Heart left ventricle (tissue), 13 donors: ENCODE results near the gene C2CD4B.

Source experiments
- POLR2A ChIP-seq, 2 donors: fragments of 450-650 bp; IDR thresholded peaks; one replicate each; pipeline ENCODE4 v1.6.1; 2017; ENCODE audit warnings: antibody characterized with exemption in 2 of 2, mild to moderate bottlenecking in 2 of 2, moderate library complexity in 2 of 2
- TF ChIP-seq, protein P1 (sequence below), 12 donors: fragments of 200-600 bp; sonication (generic) in 4 of 12; IDR thresholded peaks; one replicate each; pipeline versions ENCODE4 v1.5.0 to v1.8.0; 2018 to 2022; ENCODE audit warnings: antibody characterized with exemption in 12 of 12, mild to moderate bottlenecking in 5 of 12
- donor health status: ischemic (EF 13 %, LVEDD 7.1; RV severe dilation, severe dysfunction).
- donor health status: DM: no; HTN: yes; CAD: no.
- donor health status: DM: no; HTN: no; CAD: no.
- donor health status: ischemic (EF 25% LVEDD 6.9; RV normal size, moderate dysfunction).
- donor health status: ischemic (EF 25% LVEDD 5.7; RV mildly dilated, moderate dysfunction).
- donor health status: ischemic (EF 35%, LVEDD 5.7; RV mildly dilated, moderate dysfunction).
- donor health status: nonischemic (EF 11% LVEDD 7.7; RV severe dilation, severe dysfunction).
- donor health status: DM: yes; HTN: yes; CAD: no.
- donor health status: PGD.
- donor health status: ischemic (EF 29% LVEDD 5.4; RV normal size, mild dysfunction).
- donor health status: nonischemic (EF 23%, LVEDD 6.1; RV moderate dilation, normal function).

DNA sequence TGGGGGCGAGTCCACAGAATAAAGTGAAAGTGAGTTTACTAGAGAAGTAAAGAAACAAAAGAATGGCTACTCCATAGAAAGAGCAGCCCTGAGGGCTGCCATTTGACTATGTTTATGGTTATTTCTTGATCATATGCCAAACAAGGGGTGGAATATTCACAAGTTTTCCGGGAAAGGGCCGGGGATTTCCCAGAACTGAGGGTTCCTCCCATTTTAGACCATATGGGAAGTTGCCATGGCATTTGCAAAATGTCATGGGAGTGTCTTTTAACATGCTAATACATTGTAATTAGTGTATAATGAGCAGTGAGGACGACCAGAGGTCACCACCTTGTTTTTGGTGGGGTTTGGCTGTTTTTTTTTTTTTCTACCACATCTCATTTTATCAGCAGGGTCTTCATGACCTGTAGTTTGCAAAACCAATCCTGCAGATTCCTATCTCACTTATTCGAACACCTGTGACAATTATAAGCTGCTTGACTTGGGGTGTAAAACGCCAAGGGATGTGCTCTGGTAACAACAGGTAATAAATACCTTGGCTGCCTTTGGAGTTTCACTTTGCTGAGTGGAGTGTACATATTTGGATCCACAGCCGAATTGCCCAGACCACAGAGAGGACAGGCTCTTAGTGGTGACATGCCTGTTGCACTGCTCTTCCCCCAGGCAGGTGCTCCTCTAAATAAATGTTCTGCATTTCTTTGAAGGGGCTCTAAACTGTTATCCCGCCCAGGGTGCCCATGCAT is 43.6 kb downstream of the C2CD4B start:
- TF ChIP-seq, protein P1, sequence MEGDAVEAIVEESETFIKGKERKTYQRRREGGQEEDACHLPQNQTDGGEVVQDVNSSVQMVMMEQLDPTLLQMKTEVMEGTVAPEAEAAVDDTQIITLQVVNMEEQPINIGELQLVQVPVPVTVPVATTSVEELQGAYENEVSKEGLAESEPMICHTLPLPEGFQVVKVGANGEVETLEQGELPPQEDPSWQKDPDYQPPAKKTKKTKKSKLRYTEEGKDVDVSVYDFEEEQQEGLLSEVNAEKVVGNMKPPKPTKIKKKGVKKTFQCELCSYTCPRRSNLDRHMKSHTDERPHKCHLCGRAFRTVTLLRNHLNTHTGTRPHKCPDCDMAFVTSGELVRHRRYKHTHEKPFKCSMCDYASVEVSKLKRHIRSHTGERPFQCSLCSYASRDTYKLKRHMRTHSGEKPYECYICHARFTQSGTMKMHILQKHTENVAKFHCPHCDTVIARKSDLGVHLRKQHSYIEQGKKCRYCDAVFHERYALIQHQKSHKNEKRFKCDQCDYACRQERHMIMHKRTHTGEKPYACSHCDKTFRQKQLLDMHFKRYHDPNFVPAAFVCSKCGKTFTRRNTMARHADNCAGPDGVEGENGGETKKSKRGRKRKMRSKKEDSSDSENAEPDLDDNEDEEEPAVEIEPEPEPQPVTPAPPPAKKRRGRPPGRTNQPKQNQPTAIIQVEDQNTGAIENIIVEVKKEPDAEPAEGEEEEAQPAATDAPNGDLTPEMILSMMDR (IDR thresholded peaks at IDR 0.05) = no peak
- no peak for TF ChIP-seq POLR2A (IDR thresholded peaks at IDR 0.05)
